WTC11 (cell line): ENCODE measurements around the gene FHIT.

ENCODE experiments used
- ATF1 ChIP-seq: sonication (generic); formaldehyde crosslinking; IDR thresholded peaks from 2 replicates; pipeline ENCODE4 v1.8.1; 2023; ENCODE audit warnings: mild to moderate bottlenecking, moderate library complexity, missing genetic modification reagents
- CREB1 ChIP-seq: sonication (generic); formaldehyde crosslinking; IDR thresholded peaks from 2 replicates; pipeline ENCODE4 v1.8.0; 2023; ENCODE audit warnings: mild to moderate bottlenecking, missing genetic modification reagents
- CREM ChIP-seq: sonication (generic); formaldehyde crosslinking; IDR thresholded peaks from 2 replicates; pipeline ENCODE4 v1.8.1; 2022; ENCODE audit warnings: mild to moderate bottlenecking, missing genetic modification reagents, moderate library complexity
- CTCF ChIP-seq: fragments of 200-600 bp; IDR thresholded peaks from 2 replicates; pipeline ENCODE4 v1.8.0; 2022; ENCODE audit warnings: antibody characterized with exemption
- E2F5 ChIP-seq: sonication (generic); formaldehyde crosslinking; IDR thresholded peaks from 2 replicates; pipeline ENCODE4 v1.8.1; 2022; ENCODE audit warnings: mild to moderate bottlenecking, moderate library complexity, missing genetic modification reagents
- IRF1 ChIP-seq: sonication (generic); formaldehyde crosslinking; IDR thresholded peaks from 2 replicates; pipeline ENCODE4 v1.8.0; 2023; ENCODE audit warnings: missing genetic modification reagents
- MAX ChIP-seq: sonication (generic); formaldehyde crosslinking; IDR thresholded peaks from 2 replicates; pipeline ENCODE4 v1.8.0; 2022; ENCODE audit warnings: mild to moderate bottlenecking, missing genetic modification reagents
- NR2C2 ChIP-seq: sonication (generic); formaldehyde crosslinking; IDR thresholded peaks from 2 replicates; pipeline ENCODE4 v1.8.0; 2022; ENCODE audit warnings: mild to moderate bottlenecking, missing genetic modification reagents
- OVOL2 ChIP-seq: fragments of 250-450 bp; sonication (Bioruptor Pico); IDR thresholded peaks from 2 replicates; pipeline ENCODE4 v1.9.0; 2021; ENCODE audit warnings: mild to moderate bottlenecking, borderline replicate concordance
- PREB ChIP-seq: sonication (generic); formaldehyde crosslinking; IDR thresholded peaks from 2 replicates; pipeline ENCODE4 v1.8.1; 2022; ENCODE audit warnings: mild to moderate bottlenecking, missing genetic modification reagents, moderate library complexity, borderline replicate concordance
- RELA ChIP-seq: sonication (generic); formaldehyde crosslinking; IDR thresholded peaks from 2 replicates; pipeline ENCODE4 v1.8.1; 2022; ENCODE audit warnings: missing genetic modification reagents, mild to moderate bottlenecking, borderline replicate concordance
- TEAD4 ChIP-seq: sonication (generic); formaldehyde crosslinking; IDR thresholded peaks from 2 replicates; pipeline ENCODE4 v1.8.0; 2022; ENCODE audit warnings: mild to moderate bottlenecking, missing genetic modification reagents
- ZBTB43 ChIP-seq: sonication (generic); formaldehyde crosslinking; IDR thresholded peaks from 2 replicates; pipeline ENCODE4 v1.8.1; 2023; ENCODE audit warnings: mild to moderate bottlenecking, missing genetic modification reagents
- ZNF263 ChIP-seq: sonication (generic); formaldehyde crosslinking; IDR thresholded peaks from 2 replicates; pipeline ENCODE4 v1.8.1; 2022; ENCODE audit warnings: low read depth, mild to moderate bottlenecking, moderate library complexity, missing genetic modification reagents

- TF ChIP-seq ATF1 (CRISPR knock-in tag) (no peak), CTCF (no peak), CREM (CRISPR knock-in tag) (no peak), MAX (CRISPR knock-in tag) (no peak), ZBTB43 (no peak), IRF1 (CRISPR knock-in tag) (no peak), PREB (CRISPR knock-in tag) (no peak), E2F5 (CRISPR knock-in tag) (no peak), RELA (CRISPR knock-in tag) (no peak), CREB1 (no peak), ZNF263 (CRISPR knock-in tag) (no peak), NR2C2 (CRISPR knock-in tag) (no peak), TEAD4 (CRISPR knock-in tag) (no peak), OVOL2 (CRISPR knock-in tag) (no peak)
Observed at GRCh38 chr3:59994732-59995304, 1256.4 kb downstream of the FHIT start.
